HepG2 (cell line): ENCODE measurements around the gene GP2. TPM values are rescaled to one million over a fixed set of nuclear protein-coding genes. Genes with fewer than 3 reads are reported as not detected.

Experiments used
- ATAC-seq: fragments of 200-7000 bp; cut with Tn5 transposase; 3 replicates; pipeline ENCODE4 v1.9.1; 2020; ENCODE audit warnings: mild to moderate bottlenecking, moderate library complexity
- BruUV-seq: library from RNA; stranded (reverse); fragments of 400-500 nt; replicated peaks from 2 replicates; lab custom pipeline; 2021; lab: Mats Ljungman, UMichigan
- CTCF ChIA-PET: fragments of 300-600 bp; formaldehyde crosslinking; extraction: SDS; loops from one replicate; lab custom pipeline; 2021; ENCODE audit warnings: low total read pairs, inconsistent platforms, low intra/inter-chr PET ratio; lab: Yijun Ruan, JAX
- POLR2A ChIA-PET: fragments of 350-600 bp; sonication (Branson Sonifier 250); formaldehyde crosslinking; loops from one replicate; lab custom pipeline; 2020; ENCODE audit warnings: antibody characterized with exemption, inconsistent platforms; lab: Yijun Ruan, JAX
- DNase-seq: peaks from one replicate; pipeline ENCODE4 v3.0.0-alpha.2; 2015; ENCODE audit warnings: low spot score
- FAIRE-seq: peaks from 3 replicates; lab custom pipeline; 2011; peaks lifted over from hg19 to GRCh38; lab: Jason Lieb, UNC
- H2AFZ ChIP-seq: one replicate; pipeline ENCODE4 v1.6.1; 2011; ENCODE audit warnings: low read length, inconsistent platforms
- H3K27ac ChIP-seq: fragments of 300-600 bp; 3 replicates; pipeline ENCODE4 v1.8.0; 2011; ENCODE audit warnings: mixed run types, mild to moderate bottlenecking, mixed read lengths, low read length, inconsistent platforms; ENCODE audit not compliant: insufficient read depth; ENCODE audit errors: extremely low read length
- H3K27me3 ChIP-seq, 2 experiments: fragments of 200-600 bp in 1 of 2; 2 replicates in 1 of 2; 3 replicates in 1 of 2; pipeline versions ENCODE4 v1.6.0 to v1.8.0; 2011; ENCODE audit warnings: low read length in 2 of 2, mild to moderate bottlenecking in 2 of 2, moderate library complexity in 2 of 2, inconsistent platforms in 1 of 2; ENCODE audit not compliant: insufficient read depth in 2 of 2, control insufficient read depth in 1 of 2
- H3K36me3 ChIP-seq, 2 experiments: fragments of 200-600 bp in 1 of 2; replicated peaks in 1 of 2; 2 replicates in 1 of 2; 3 replicates in 1 of 2; pipeline versions ENCODE4 v1.5.1 to v1.8.0; 2011; ENCODE audit warnings: low read length in 2 of 2, inconsistent platforms in 1 of 2; ENCODE audit not compliant: insufficient read depth in 2 of 2, control insufficient read depth in 1 of 2
- H3K4me1 ChIP-seq: 2 replicates; pipeline ENCODE4 v1.5.1; 2012; ENCODE audit warnings: low read length, inconsistent platforms; ENCODE audit not compliant: insufficient read depth
- H3K4me2 ChIP-seq: 2 replicates; pipeline ENCODE4 v1.6.0; 2011; ENCODE audit warnings: low read depth, low read length, inconsistent platforms
- H3K4me3 ChIP-seq, 3 experiments: fragments of 200-600 bp in 1 of 3; sonication (generic), shearing (Covaris generic) in 1 of 3; replicated peaks in 1 of 3; 2 replicates each; pipeline ENCODE4 v1.5.1; 2011 to 2016; ENCODE audit warnings: low read length in 3 of 3, inconsistent platforms in 2 of 3, low read depth in 2 of 3, mild to moderate bottlenecking in 2 of 3, control low read depth in 1 of 3, mixed read lengths in 1 of 3; ENCODE audit not compliant: insufficient read depth in 1 of 3
- H3K79me2 ChIP-seq: one replicate; pipeline ENCODE4 v1.6.1; 2011; ENCODE audit warnings: low read length, inconsistent platforms; ENCODE audit not compliant: insufficient read depth
- H3K9ac ChIP-seq: 2 replicates; pipeline ENCODE4 v1.6.0; 2011; ENCODE audit warnings: mild to moderate bottlenecking, low read depth, low read length, inconsistent platforms; ENCODE audit not compliant: insufficient read depth
- H3K9me3 ChIP-seq: 2 replicates; pipeline ENCODE4 v1.5.1; 2012; ENCODE audit warnings: mild to moderate bottlenecking, low read length
- H4K20me1 ChIP-seq: 2 replicates; pipeline ENCODE4 v1.6.0; 2011; ENCODE audit warnings: inconsistent platforms, mild to moderate bottlenecking, low read length, moderate library complexity; ENCODE audit not compliant: insufficient read depth
- NFKB2 ChIP-seq: sonication (generic); formaldehyde crosslinking; IDR thresholded peaks from 2 replicates; pipeline ENCODE4 v1.4.0; 2020; ENCODE audit warnings: missing genetic modification reagents, borderline replicate concordance
- RAD21 ChIP-seq: fragments of 450-650 bp; formaldehyde crosslinking; IDR thresholded peaks from 2 replicates; pipeline ENCODE4 v1.5.0; 2020; ENCODE audit warnings: mild to moderate bottlenecking
- ZNF468 ChIP-seq: sonication (generic); formaldehyde crosslinking; IDR thresholded peaks from 2 replicates; pipeline ENCODE4 v1.8.0; 2022; ENCODE audit warnings: mild to moderate bottlenecking, moderate library complexity, missing genetic modification reagents
- ZNF605 ChIP-seq: sonication (generic); formaldehyde crosslinking; IDR thresholded peaks from 2 replicates; pipeline ENCODE4 v1.8.0; 2022; ENCODE audit warnings: mild to moderate bottlenecking, missing genetic modification reagents
- ZNF800 ChIP-seq: sonication (generic); formaldehyde crosslinking; IDR thresholded peaks from 2 replicates; pipeline ENCODE4 v1.4.0; 2020; ENCODE audit warnings: missing genetic modification reagents
- WGBS: methylation state at CpG from one replicate; pipeline ENCODE4 v1.1.6; 2017; ENCODE audit warnings: low lambda C conversion rate; 5-methylcytosine and 5-hydroxymethylcytosine counted together
- in situ Hi-C: cut with HindIII; loops from 2 replicates; pipeline ENCODE4 v1.10.0; 2017; ENCODE audit warnings: low pct_unique_long_range_greater_than_20kb; ENCODE audit not compliant: extremely low pct_ligation_motif_present
- intact Hi-C: fragments of 100-400 bp; cut with micrococcal nuclease; formaldehyde crosslinking; loops from one replicate; pipeline ENCODE4 v1.10.0; 2022; ENCODE audit not compliant: unreplicated experiment
- polyA plus RNA-seq, 8 experiments: library from polyadenylated mRNA; depleted of rRNA in 3 of 8; stranded (reverse) in 7 of 8; unstranded in 1 of 8; fragments of >200 nt; fragmentation: Illumina TruSeq in 4 of 8; extraction: Trizol in 4 of 8; gene quantifications; 2 replicates each; pipeline versions ENCODE4 v1.2.1 to v1.2.3, GENCODE V29; 2011 to 2016; ENCODE audit warnings: low read depth in 4 of 8, missing spikeins in 1 of 8, mixed read lengths in 1 of 8; ENCODE audit not compliant: insufficient read depth in 1 of 8
- total RNA-seq, 5 experiments: library from RNA; depleted of rRNA; stranded (reverse); fragments of >200 nt; fragmentation: Illumina TruSeq; extraction: Trizol; gene quantifications; 2 replicates each; pipeline ENCODE4 v1.2.3, GENCODE V29; 2016; ENCODE audit warnings: low read depth in 1 of 5
- TF ChIP-seq, protein P1 (sequence below): sonication (generic); formaldehyde crosslinking; IDR thresholded peaks from 2 replicates; pipeline ENCODE4 v1.5.1; 2020; ENCODE audit warnings: mild to moderate bottlenecking, missing genetic modification reagents, moderate library complexity
- TF ChIP-seq, protein P2 (sequence below): sonication (generic); formaldehyde crosslinking; IDR thresholded peaks from 2 replicates; pipeline ENCODE4 v1.5.0; 2020; ENCODE audit warnings: mild to moderate bottlenecking, missing genetic modification reagents, moderate library complexity
- TF ChIP-seq, protein P3 (sequence below): sonication (generic); formaldehyde crosslinking; IDR thresholded peaks from 2 replicates; pipeline ENCODE4 v1.8.0; 2022; ENCODE audit warnings: missing genetic modification reagents, mild to moderate bottlenecking, borderline replicate concordance
- TF ChIP-seq, protein P4 (sequence below): sonication (generic); formaldehyde crosslinking; IDR thresholded peaks from 2 replicates; pipeline ENCODE4 v1.9.0; 2022; ENCODE audit warnings: missing genetic modification reagents, mild to moderate bottlenecking, borderline replicate concordance
- TF ChIP-seq, protein P5 (sequence below): sonication (generic); formaldehyde crosslinking; IDR thresholded peaks from 2 replicates; pipeline ENCODE4 v1.5.0; 2020; ENCODE audit warnings: mild to moderate bottlenecking, low read depth, missing genetic modification reagents, borderline replicate concordance

The GP2 gene
- total and polyA plus RNA-seq, 2 of the 13 experiments (the other 11 are each of a cell fraction or from before 2014, with no cell fraction given): 0.15 to 0.69 TPM

- ChIA-PET POLR2A (no interaction called here), CTCF (no interaction called here)
- intact Hi-C loops: no loop called here
- Histone ChIP-seq H3K4me1 (peaks cover 7% of the 10 kb centered on the region; the same call in 1 of the 2 replicates), H3K4me3 (no peak overlapping the region), H3K9ac (no peak overlapping the region), H3K36me3 (no peaks in the 10 kb centered on the region), H3K27ac (no peak overlapping the region), H3K79me2 (no peaks in the 10 kb centered on the region), H3K9me3 (no peaks in the 10 kb centered on the region), H4K20me1 (no peaks in the 10 kb centered on the region), H3K4me2 (no peak overlapping the region), H2AFZ (no peak overlapping the region), H3K27me3 (no peaks in the 10 kb centered on the region)
- FAIRE-seq: no peak
- in situ Hi-C loops: no loop called here
- 75% methylated on average over 62 of the region's 77 CpGs for WGBS
- ATAC-seq: peak; percentile 72
- BruUV-seq: no TSS peak
- DNase-seq: no peak
- TF ChIP-seq ZNF800 (peak; percentile 78; the same call in 1 of the 2 replicates), NFKB2 (CRISPR knock-in tag) (0 out of 2 replicates have a peak, but pooled peaks have one; percentile 16), ZNF468 (CRISPR knock-in tag) (peak; percentile 54; the same call in 1 of the 2 replicates), RAD21 (CRISPR knock-in tag) (peak; percentile 37; the same call in 1 of the 2 replicates), ZNF605 (no peak)
- TF ChIP-seq, protein P1, sequence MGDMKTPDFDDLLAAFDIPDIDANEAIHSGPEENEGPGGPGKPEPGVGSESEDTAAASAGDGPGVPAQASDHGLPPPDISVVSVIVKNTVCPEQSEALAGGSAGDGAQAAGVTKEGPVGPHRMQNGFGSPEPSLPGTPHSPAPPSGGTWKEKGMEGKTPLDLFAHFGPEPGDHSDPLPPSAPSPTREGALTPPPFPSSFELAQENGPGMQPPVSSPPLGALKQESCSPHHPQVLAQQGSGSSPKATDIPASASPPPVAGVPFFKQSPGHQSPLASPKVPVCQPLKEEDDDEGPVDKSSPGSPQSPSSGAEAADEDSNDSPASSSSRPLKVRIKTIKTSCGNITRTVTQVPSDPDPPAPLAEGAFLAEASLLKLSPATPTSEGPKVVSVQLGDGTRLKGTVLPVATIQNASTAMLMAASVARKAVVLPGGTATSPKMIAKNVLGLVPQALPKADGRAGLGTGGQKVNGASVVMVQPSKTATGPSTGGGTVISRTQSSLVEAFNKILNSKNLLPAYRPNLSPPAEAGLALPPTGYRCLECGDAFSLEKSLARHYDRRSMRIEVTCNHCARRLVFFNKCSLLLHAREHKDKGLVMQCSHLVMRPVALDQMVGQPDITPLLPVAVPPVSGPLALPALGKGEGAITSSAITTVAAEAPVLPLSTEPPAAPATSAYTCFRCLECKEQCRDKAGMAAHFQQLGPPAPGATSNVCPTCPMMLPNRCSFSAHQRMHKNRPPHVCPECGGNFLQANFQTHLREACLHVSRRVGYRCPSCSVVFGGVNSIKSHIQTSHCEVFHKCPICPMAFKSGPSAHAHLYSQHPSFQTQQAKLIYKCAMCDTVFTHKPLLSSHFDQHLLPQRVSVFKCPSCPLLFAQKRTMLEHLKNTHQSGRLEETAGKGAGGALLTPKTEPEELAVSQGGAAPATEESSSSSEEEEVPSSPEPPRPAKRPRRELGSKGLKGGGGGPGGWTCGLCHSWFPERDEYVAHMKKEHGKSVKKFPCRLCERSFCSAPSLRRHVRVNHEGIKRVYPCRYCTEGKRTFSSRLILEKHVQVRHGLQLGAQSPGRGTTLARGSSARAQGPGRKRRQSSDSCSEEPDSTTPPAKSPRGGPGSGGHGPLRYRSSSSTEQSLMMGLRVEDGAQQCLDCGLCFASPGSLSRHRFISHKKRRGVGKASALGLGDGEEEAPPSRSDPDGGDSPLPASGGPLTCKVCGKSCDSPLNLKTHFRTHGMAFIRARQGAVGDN (CRISPR knock-in tag): peak; percentile 56
- TF ChIP-seq, protein P2, sequence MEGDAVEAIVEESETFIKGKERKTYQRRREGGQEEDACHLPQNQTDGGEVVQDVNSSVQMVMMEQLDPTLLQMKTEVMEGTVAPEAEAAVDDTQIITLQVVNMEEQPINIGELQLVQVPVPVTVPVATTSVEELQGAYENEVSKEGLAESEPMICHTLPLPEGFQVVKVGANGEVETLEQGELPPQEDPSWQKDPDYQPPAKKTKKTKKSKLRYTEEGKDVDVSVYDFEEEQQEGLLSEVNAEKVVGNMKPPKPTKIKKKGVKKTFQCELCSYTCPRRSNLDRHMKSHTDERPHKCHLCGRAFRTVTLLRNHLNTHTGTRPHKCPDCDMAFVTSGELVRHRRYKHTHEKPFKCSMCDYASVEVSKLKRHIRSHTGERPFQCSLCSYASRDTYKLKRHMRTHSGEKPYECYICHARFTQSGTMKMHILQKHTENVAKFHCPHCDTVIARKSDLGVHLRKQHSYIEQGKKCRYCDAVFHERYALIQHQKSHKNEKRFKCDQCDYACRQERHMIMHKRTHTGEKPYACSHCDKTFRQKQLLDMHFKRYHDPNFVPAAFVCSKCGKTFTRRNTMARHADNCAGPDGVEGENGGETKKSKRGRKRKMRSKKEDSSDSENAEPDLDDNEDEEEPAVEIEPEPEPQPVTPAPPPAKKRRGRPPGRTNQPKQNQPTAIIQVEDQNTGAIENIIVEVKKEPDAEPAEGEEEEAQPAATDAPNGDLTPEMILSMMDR (CRISPR knock-in tag): peak; percentile 75
- TF ChIP-seq, protein P3, sequence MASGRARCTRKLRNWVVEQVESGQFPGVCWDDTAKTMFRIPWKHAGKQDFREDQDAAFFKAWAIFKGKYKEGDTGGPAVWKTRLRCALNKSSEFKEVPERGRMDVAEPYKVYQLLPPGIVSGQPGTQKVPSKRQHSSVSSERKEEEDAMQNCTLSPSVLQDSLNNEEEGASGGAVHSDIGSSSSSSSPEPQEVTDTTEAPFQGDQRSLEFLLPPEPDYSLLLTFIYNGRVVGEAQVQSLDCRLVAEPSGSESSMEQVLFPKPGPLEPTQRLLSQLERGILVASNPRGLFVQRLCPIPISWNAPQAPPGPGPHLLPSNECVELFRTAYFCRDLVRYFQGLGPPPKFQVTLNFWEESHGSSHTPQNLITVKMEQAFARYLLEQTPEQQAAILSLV (CRISPR knock-in tag): 0 out of 2 replicates have a peak, but pooled peaks have one; percentile 39
- TF ChIP-seq, protein P4, sequence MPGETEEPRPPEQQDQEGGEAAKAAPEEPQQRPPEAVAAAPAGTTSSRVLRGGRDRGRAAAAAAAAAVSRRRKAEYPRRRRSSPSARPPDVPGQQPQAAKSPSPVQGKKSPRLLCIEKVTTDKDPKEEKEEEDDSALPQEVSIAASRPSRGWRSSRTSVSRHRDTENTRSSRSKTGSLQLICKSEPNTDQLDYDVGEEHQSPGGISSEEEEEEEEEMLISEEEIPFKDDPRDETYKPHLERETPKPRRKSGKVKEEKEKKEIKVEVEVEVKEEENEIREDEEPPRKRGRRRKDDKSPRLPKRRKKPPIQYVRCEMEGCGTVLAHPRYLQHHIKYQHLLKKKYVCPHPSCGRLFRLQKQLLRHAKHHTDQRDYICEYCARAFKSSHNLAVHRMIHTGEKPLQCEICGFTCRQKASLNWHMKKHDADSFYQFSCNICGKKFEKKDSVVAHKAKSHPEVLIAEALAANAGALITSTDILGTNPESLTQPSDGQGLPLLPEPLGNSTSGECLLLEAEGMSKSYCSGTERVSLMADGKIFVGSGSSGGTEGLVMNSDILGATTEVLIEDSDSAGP: peak; percentile 17; the same call in 1 of the 2 replicates
- TF ChIP-seq, protein P5, sequence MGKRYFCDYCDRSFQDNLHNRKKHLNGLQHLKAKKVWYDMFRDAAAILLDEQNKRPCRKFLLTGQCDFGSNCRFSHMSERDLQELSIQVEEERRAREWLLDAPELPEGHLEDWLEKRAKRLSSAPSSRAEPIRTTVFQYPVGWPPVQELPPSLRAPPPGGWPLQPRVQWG (CRISPR knock-in tag): no peak
Measured at GRCh38 chr16:20348365-20349185, 21.3 kb upstream of the GP2 start.
